Measurements from ENCODE around the gene PRSS16. TPM values are rescaled to one million over a fixed set of nuclear protein-coding genes. Genes with fewer than 3 reads are reported as not detected.

PRSS16 gene
- total and polyA plus RNA-seq, 9 of the 15 experiments (the other 6 are each of a cell fraction or from before 2014, with no cell fraction given): 4.5 to 21.3 (median 12.1) TPM

- TF ChIP-seq AFF1 (IDR thresholded peaks at IDR 0.05; ENCODE audit: low read depth in 1 of 2, partially characterized antibody in 2 of 2) (no peak), HCFC1 (IDR thresholded peaks at IDR 0.05; ENCODE audit: low read depth, low read length) (0 out of 2 replicates have a peak, but pooled peaks have one; percentile 5), NR4A1 (CRISPR knock-in tag; IDR thresholded peaks at IDR 0.05) (no peak), NR4A1 (tag; IDR thresholded peaks at IDR 0.05) (no peak), CBX1 (IDR thresholded peaks at IDR 0.05; ENCODE audit: low read depth) (0 out of 2 replicates have a peak, but pooled peaks have one; percentile 60), MITF (IDR thresholded peaks at IDR 0.05) (no peak), MGA (IDR thresholded peaks at IDR 0.05) (peak; percentile 83), MAZ (CRISPR knock-in tag; conservative IDR thresholded peaks at IDR 0.05 in 1 of 2, IDR thresholded peaks at IDR 0.05 in 1 of 2) (peak in 1 of 2 experiments; percentile 37; a peak in 2 of 4 replicates), HNRNPUL1 (IDR thresholded peaks at IDR 0.05; ENCODE audit: low read length) (no peak; the same call in 1 of the 2 replicates), BCOR (IDR thresholded peaks at IDR 0.05) (no peak)
Measured at GRCh38 chr6:27279513-27280063, 32.1 kb downstream of the PRSS16 start (continued).

Data from K562 (cell line).